Activated T-cell treated with anti-CD3 and anti-CD28 coated beads, Interleukin-2, amount 50 U/mL, for 1 hour (primary cell): ENCODE measurements around the gene SYNGR3.
"Not testable (repeated sequence)": the region's sequence is repeated elsewhere in the genome, so short reads cannot be mapped to it uniquely, and the experiment has no call there.

Source experiments
- DNase-seq: peaks from one replicate; pipeline ENCODE4 v3.0.0-alpha.2; 2020

SYNGR3 gene

GRCh38 chr16:1989209-1990100 is at the start of gene SYNGR3:
TSS of gene SYNGR3 (plus strand) at chr16:1989970. CDS start at chr16:1990103, 133 bp downstream.
- DNase-seq, result no peak

GRCh38 chr16:1940273-1941161 is 49.3 kb upstream of the SYNGR3 start:
- no peak for DNase-seq

- no peak for DNase-seq
Measured at GRCh38 chr16:1941162-1942046, 48.4 kb upstream of the SYNGR3 start.

- DNase-seq, result no peak
Measured at GRCh38 chr16:1942047-1942809, 47.5 kb upstream of the SYNGR3 start.

GRCh38 chr16:1942810-1943726 is 46.7 kb upstream of the SYNGR3 start, which contains the start of gene MSRB1:
TSS of gene MSRB1 (minus strand) at chr16:1943199. CDS start at chr16:1943156, 43 bp downstream.
- peak; percentile 98 for DNase-seq

GRCh38 chr16:1944612-1945199 is 45.1 kb upstream of the SYNGR3 start:
- no peak for DNase-seq

GRCh38 chr16:1945559-1946391 is 44.0 kb upstream of the SYNGR3 start:
- no peak for DNase-seq

- no peak for DNase-seq
Measured at GRCh38 chr16:1946495-1947368, 43.0 kb upstream of the SYNGR3 start.

- DNase-seq, result no peak
Measured at GRCh38 chr16:1947369-1947670, 42.5 kb upstream of the SYNGR3 start.

- DNase-seq, result no peak
Measured at GRCh38 chr16:1949507-1949906, 40.3 kb upstream of the SYNGR3 start.

- no peak for DNase-seq
Measured at GRCh38 chr16:1950047-1950446, 39.7 kb upstream of the SYNGR3 start.

GRCh38 chr16:1950559-1950958 is 39.2 kb upstream of the SYNGR3 start:
- no peak for DNase-seq

- DNase-seq, result no peak
Measured at GRCh38 chr16:1953734-1954133, 36.0 kb upstream of the SYNGR3 start.

- not testable (repeated sequence) for DNase-seq
Measured at GRCh38 chr16:1957434-1958142, 32.2 kb upstream of the SYNGR3 start.

- DNase-seq, result not testable (repeated sequence)
Measured at GRCh38 chr16:1958143-1958491, 31.7 kb upstream of the SYNGR3 start.

GRCh38 chr16:1958715-1959268 is 31.0 kb upstream of the SYNGR3 start:
- no peak for DNase-seq

GRCh38 chr16:1959269-1960039 is 30.3 kb upstream of the SYNGR3 start, which contains the start of gene NDUFB10:
TSS of gene NDUFB10 (plus strand) at chr16:1959538. CDS start at chr16:1959625, 87 bp downstream.
- DNase-seq, result peak; percentile 96
